Thyroid gland (tissue), 4 donors: ENCODE measurements around the gene TMEM259.

ENCODE experiments used
- POLR2A ChIP-seq, 2 donors: fragments of 450-650 bp; IDR thresholded peaks; one replicate each; pipeline ENCODE4 v1.6.1; 2017; ENCODE audit warnings: antibody characterized with exemption in 2 of 2, mild to moderate bottlenecking in 2 of 2, moderate library complexity in 1 of 2
- TF ChIP-seq, protein P1 (sequence below), 6 experiments: fragments of 200-600 bp in 3 of 6; fragments of 450-650 bp in 3 of 6; sonication (generic) in 3 of 6; IDR thresholded peaks; one replicate each; pipeline ENCODE4 v1.5.1; 2016 to 2019; ENCODE audit warnings: antibody characterized with exemption in 6 of 6, mild to moderate bottlenecking in 2 of 6, inconsistent platforms in 1 of 6, moderate library complexity in 1 of 6

DNA sequence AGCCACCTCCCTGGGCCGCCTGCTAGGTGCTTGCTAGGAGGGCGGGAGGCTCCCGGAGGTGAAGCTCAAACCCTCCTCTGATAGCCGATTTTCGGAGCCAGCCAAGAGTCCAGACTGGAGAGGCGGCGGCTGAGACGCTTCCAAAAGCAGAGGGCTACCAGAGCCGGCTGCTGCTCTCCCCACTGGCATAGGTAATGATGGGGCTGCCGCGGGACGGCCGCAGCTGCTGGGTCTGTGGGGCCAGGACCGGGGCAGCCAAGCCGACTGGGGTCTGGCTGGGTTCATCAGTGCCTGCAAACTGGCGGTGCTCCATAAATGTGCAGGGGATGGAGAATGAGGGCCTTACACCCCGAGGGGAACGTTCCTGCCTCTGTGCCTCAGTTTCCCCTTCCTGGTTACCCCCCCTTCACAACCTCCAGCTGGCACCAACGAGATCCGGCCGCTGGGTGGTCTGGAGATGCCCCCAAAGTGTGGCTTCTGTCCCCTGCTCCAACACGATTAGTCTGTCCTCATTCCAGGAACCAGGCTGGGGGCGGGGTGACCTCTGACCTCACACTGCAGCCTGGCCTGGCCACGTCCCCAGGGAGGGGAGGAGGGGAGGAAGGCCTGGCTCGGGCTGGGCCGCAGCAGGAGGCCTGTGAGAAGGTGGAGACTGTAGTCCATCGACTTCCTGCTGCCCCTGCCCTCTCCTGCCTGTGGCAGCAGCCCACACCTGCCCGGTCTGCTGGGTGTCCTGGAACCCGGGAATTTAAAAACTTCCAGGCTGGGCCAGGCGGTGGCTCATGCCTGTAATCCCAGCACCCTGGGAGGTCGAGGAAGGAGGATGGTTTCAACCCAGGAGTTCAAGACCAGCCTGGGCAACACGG lies 40.6 kb downstream of the TMEM259 start:
- TF ChIP-seq POLR2A (IDR thresholded peaks at IDR 0.05), result no peak
- TF ChIP-seq, protein P1, sequence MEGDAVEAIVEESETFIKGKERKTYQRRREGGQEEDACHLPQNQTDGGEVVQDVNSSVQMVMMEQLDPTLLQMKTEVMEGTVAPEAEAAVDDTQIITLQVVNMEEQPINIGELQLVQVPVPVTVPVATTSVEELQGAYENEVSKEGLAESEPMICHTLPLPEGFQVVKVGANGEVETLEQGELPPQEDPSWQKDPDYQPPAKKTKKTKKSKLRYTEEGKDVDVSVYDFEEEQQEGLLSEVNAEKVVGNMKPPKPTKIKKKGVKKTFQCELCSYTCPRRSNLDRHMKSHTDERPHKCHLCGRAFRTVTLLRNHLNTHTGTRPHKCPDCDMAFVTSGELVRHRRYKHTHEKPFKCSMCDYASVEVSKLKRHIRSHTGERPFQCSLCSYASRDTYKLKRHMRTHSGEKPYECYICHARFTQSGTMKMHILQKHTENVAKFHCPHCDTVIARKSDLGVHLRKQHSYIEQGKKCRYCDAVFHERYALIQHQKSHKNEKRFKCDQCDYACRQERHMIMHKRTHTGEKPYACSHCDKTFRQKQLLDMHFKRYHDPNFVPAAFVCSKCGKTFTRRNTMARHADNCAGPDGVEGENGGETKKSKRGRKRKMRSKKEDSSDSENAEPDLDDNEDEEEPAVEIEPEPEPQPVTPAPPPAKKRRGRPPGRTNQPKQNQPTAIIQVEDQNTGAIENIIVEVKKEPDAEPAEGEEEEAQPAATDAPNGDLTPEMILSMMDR (IDR thresholded peaks at IDR 0.05), result no peak
